Naive thymus-derived CD4-positive, alpha-beta T cell (primary cell): ENCODE data around the gene IL10RB. TPM values are rescaled to one million over a fixed set of nuclear protein-coding genes. Genes with fewer than 3 reads are reported as not detected.
"Not testable (repeated sequence)": the region's sequence is repeated elsewhere in the genome, so short reads cannot be mapped to it uniquely, and the experiment has no call there.

Experiments
- ATAC-seq: fragments of 150-1000 bp; cut with Tn5 transposase; 2 replicates; pipeline ENCODE4 v1.10.0; 2021; ENCODE audit warnings: mild to moderate bottlenecking, moderate library complexity
- CTCF ChIA-PET: fragments of 350-600 bp; sonication (Branson Sonifier 250); formaldehyde crosslinking; loops from one replicate; lab custom pipeline; 2021; ENCODE audit warnings: antibody characterized with exemption; lab: Charles Lee
- POLR2A ChIA-PET: fragments of 350-600 bp; sonication (Branson Sonifier 250); formaldehyde crosslinking; loops from one replicate; lab custom pipeline; 2021; ENCODE audit warnings: antibody characterized with exemption, inconsistent platforms; lab: Charles Lee
- DNase-seq, 9 donors: peaks; one replicate each; pipeline versions ENCODE4 v3.0.0 to v3.0.0-alpha.2; 2020 to 2022; ENCODE audit warnings: mixed read lengths in 1 of 9
- H3K27ac ChIP-seq: one replicate; pipeline ENCODE4 v1.7.0; 2013; ENCODE audit warnings: mild to moderate bottlenecking, low read depth, low read length, moderate library complexity
- H3K27me3 ChIP-seq, 2 donors: one replicate each; pipeline ENCODE4 v1.7.0; 2013; ENCODE audit warnings: low read length in 2 of 2, mild to moderate bottlenecking in 2 of 2, moderate library complexity in 2 of 2; ENCODE audit not compliant: control insufficient read depth in 2 of 2, insufficient read depth in 2 of 2
- H3K36me3 ChIP-seq, 3 experiments: 1 replicate in 2 of 3; 2 replicates in 1 of 3; pipeline ENCODE4 v1.7.0; 2013; ENCODE audit warnings: low read length in 3 of 3, mild to moderate bottlenecking in 3 of 3, moderate library complexity in 1 of 3; ENCODE audit not compliant: insufficient read depth in 3 of 3, control insufficient read depth in 2 of 3
- H3K4me1 ChIP-seq, 2 donors: one replicate each; pipeline ENCODE4 v1.7.0; 2013; ENCODE audit warnings: low read length in 2 of 2, mild to moderate bottlenecking in 2 of 2, moderate library complexity in 1 of 2; ENCODE audit not compliant: control insufficient read depth in 2 of 2, insufficient read depth in 2 of 2
- H3K4me3 ChIP-seq: 2 replicates; pipeline ENCODE4 v1.7.0; 2013; ENCODE audit warnings: mild to moderate bottlenecking, low read length
- H3K9me3 ChIP-seq, 3 experiments: 1 replicate in 2 of 3; 2 replicates in 1 of 3; pipeline ENCODE4 v1.7.0; 2013; ENCODE audit warnings: low read length in 3 of 3; ENCODE audit not compliant: control insufficient read depth in 2 of 3
- H3K27ac Mint-ChIP-seq, 9 donors: one replicate each; pipeline ENCODE4 v1.8.0; 2020 to 2022; ENCODE audit warnings: mixed read lengths in 9 of 9, mild to moderate bottlenecking in 8 of 9, moderate library complexity in 5 of 9, inconsistent platforms in 2 of 9
- H3K27me3 Mint-ChIP-seq, 5 donors: one replicate each; pipeline ENCODE4 v1.8.0; 2021 to 2022; ENCODE audit warnings: mixed read lengths in 5 of 5, mild to moderate bottlenecking in 1 of 5
- H3K36me3 Mint-ChIP-seq, 5 donors: one replicate each; pipeline ENCODE4 v1.8.0; 2020 to 2022; ENCODE audit warnings: mixed read lengths in 5 of 5, mild to moderate bottlenecking in 3 of 5, inconsistent platforms in 1 of 5
- H3K4me1 Mint-ChIP-seq, 7 donors: one replicate each; pipeline ENCODE4 v1.8.0; 2020 to 2022; ENCODE audit warnings: mixed read lengths in 7 of 7, mild to moderate bottlenecking in 3 of 7, inconsistent platforms in 1 of 7
- H3K4me3 Mint-ChIP-seq, 10 donors: one replicate each; pipeline ENCODE4 v1.8.0; 2020 to 2022; ENCODE audit warnings: mild to moderate bottlenecking in 10 of 10, mixed read lengths in 10 of 10, moderate library complexity in 6 of 10, inconsistent platforms in 2 of 10
- H3K9me3 Mint-ChIP-seq, 11 donors: one replicate each; pipeline ENCODE4 v1.8.0; 2020 to 2022; ENCODE audit warnings: mixed read lengths in 11 of 11, mild to moderate bottlenecking in 4 of 11, inconsistent platforms in 1 of 11, moderate library complexity in 1 of 11
- intact Hi-C, 2 donors: fragments of 100-400 bp; cut with micrococcal nuclease; formaldehyde crosslinking; loops; one replicate each; pipeline ENCODE4 v1.15.1; 2023
- polyA plus RNA-seq, 2 donors: library from polyadenylated mRNA; unstranded; fragments of 300-500 nt; fragmentation: Illumina TruSeq; gene quantifications; one replicate each; pipeline ENCODE4 v1.2.3, GENCODE V29; 2021
- total RNA-seq, 6 experiments: library from RNA in 5 of 6; stranded (reverse) in 5 of 6; gene quantifications; 1 replicate in 5 of 6; 2 replicates in 1 of 6; pipeline ENCODE4 v1.2.3 and lab custom pipeline; 2021 to 2026

Gene IL10RB
- total and polyA plus RNA-seq, 7 experiments from 2014 or later, result 17.6 to 51.4 (median 33.3) TPM

- intact Hi-C loops, result loop anchor here in 1 of 2 donors (1.0 kb wide), 1 partner anchor 12 kb away; no protein-coding TSS in a partner anchor
- CTCF ChIA-PET, H3K9me3 ChIP-seq, H3K4me3 ChIP-seq, H3K9me3 Mint-ChIP-seq, ATAC-seq, H3K27me3 Mint-ChIP-seq, DNase-seq, H3K27ac ChIP-seq, H3K27me3 ChIP-seq: not testable (repeated sequence)
- Mint-ChIP-seq H3K36me3 (peaks cover 21 to 63% (median 48%) of the 10 kb centered on the region in 5 donors), H3K4me1 (peaks cover 63 to 91% (median 85%) of the 10 kb centered on the region in 7 donors), H3K4me3 (peak overlapping the region in 2 of 10 donors; percentile 41 to 61), H3K27ac (peak overlapping the region in 7 of 9 donors; percentile 15 to 89 (median 76))
- Histone ChIP-seq H3K36me3 (peaks cover 13 to 29% (median 18%) of the 10 kb centered on the region in 3 experiments), H3K4me1 (peaks cover 49 to 78% of the 10 kb centered on the region in 2 donors)
- POLR2A ChIA-PET, result interaction anchor here (1.3 to 2.0 kb wide), 3 partner anchors 11 to 57 kb away, joined by 3 to 6 read pairs (median 5); partner anchors contain the start of gene IL10RB
Observed at GRCh38 chr21:33242846-33243245, 23.3 kb upstream of the IL10RB start.

DNA sequence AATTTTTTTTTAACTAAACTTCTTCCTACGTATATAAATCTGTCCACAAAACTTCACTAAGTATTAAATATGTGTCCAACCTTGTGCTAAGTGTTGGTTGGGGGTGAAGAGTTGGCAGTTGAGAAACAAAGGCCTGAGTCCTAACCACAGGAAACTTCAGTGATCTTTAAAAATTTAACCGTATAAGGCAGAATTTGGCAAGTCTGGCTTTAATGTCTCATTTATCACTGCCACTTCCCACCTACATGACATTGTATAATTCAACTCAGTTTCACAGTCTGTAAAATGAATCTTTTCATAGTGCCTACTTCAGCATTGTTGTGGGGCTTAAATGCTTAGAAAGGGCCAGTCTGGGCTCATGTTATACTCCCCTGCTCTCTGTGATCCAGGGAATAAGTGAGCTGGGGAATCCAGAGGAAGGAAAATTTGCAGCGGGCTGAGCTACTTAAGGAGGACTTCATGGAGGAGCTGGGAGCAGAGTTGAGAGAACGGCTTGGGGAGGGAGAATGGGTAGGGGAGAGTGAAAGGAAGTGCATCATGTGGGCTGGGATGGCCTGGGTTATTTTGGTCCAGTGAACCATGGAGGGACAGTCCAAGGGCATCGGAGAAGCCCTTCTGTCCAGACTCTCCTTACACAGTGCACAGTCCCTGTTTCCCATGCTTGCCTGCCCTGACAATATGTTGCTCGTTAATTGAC, 21.9 kb upstream of the IL10RB start:
- POLR2A ChIA-PET, result interaction anchor here (0.6 to 2.0 kb wide), 6 partner anchors 10 to 117 kb away, joined by 3 to 6 read pairs (median 4); partner anchors contain the start of gene IL10RB
- DNase-seq, result no peak
- CTCF ChIA-PET, result interaction anchor here (0.9 kb wide), 1 partner anchor 47 kb away, joined by 3 read pairs; no protein-coding TSS in a partner anchor
- Histone ChIP-seq H3K4me3 (peak overlapping the region; percentile 19), H3K27ac (peak overlapping the region; percentile 12), H3K27me3 (no peaks in the 10 kb centered on the region), H3K36me3 (peaks cover 18 to 38% (median 20%) of the 10 kb centered on the region in 3 experiments), H3K4me1 (peaks cover 36 to 77% of the 10 kb centered on the region in 2 donors), H3K9me3 (no peaks in the 10 kb centered on the region)
- H3K27ac Mint-ChIP-seq, result peak overlapping the region; percentile 63 to 93 (median 82)
- intact Hi-C loops, result no loop called here
- peak; percentile 45 for ATAC-seq
- H3K36me3 Mint-ChIP-seq, result peaks cover 21 to 63% (median 54%) of the 10 kb centered on the region in 5 donors
- H3K9me3 Mint-ChIP-seq, result no peaks in the 10 kb centered on the region
- H3K27me3 Mint-ChIP-seq, result no peaks in the 10 kb centered on the region
- peak overlapping the region; percentile 22 to 76 (median 64) for H3K4me3 Mint-ChIP-seq
- peaks cover 55 to 90% (median 84%) of the 10 kb centered on the region in 7 donors for H3K4me1 Mint-ChIP-seq

GRCh38 chr21:33244779-33245105, 21.4 kb upstream of the IL10RB start:
- H3K9me3 Mint-ChIP-seq, result no peaks in the 10 kb centered on the region
- H3K27ac ChIP-seq, result peak overlapping the region; percentile 18
- H3K4me1 Mint-ChIP-seq, result peaks cover 55 to 92% (median 86%) of the 10 kb centered on the region in 7 donors
- peaks cover 31 to 78% of the 10 kb centered on the region in 2 donors for H3K4me1 ChIP-seq
- CTCF ChIA-PET, result interaction anchor here (0.9 kb wide), 1 partner anchor 48 kb away, joined by 3 read pairs; no protein-coding TSS in a partner anchor
- POLR2A ChIA-PET, result interaction anchor here (0.6 to 1.4 kb wide), 4 partner anchors 11 to 117 kb away, joined by 3 to 4 read pairs (median 4); no protein-coding TSS in a partner anchor
- peak overlapping the region in 9 of 10 donors; percentile 7 to 76 (median 61) for H3K4me3 Mint-ChIP-seq
- H3K36me3 Mint-ChIP-seq, result peaks cover 21 to 65% (median 57%) of the 10 kb centered on the region in 5 donors
- peak overlapping the region; percentile 63 to 93 (median 82) for H3K27ac Mint-ChIP-seq
- H3K36me3 ChIP-seq, result peaks cover 20 to 43% (median 23%) of the 10 kb centered on the region in 3 experiments
- no peaks in the 10 kb centered on the region for H3K27me3 Mint-ChIP-seq
- intact Hi-C loops, result no loop called here
- DNase-seq (no peak), ATAC-seq (peak; percentile 26)
- no peaks in the 10 kb centered on the region for H3K9me3 ChIP-seq
- H3K4me3 ChIP-seq, result no peak overlapping the region
- H3K27me3 ChIP-seq, result no peaks in the 10 kb centered on the region

DNA sequence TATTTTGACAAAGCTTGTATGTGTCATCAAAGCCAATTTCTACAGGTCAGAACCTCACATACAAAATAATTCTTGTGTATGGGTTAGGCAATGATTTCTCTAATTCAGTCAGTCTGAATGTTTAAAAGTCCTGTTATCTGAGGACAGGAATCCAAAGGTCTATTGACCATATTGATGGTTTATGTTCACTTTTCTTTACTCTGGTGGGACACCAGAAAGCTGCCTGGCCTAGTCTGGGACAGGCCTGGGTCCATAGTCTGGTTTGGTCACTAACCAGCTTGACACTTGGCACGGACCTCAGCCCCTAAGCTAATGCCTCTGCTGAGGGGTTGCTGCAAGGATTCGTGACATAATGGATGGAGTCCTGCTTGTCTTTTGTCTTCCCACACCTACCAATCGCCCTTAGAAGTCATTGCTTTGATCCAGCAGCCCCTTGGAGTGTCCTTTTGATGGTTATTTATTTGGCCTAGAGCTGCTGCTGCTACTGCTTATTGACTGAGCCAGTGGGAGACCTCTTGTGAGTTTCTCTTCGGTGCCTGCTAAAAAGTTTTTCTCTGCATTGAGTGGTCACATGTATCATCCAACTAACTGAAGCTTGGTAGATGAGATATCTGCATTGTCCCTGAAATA, 20.8 kb upstream of the IL10RB start:
- H3K4me3 Mint-ChIP-seq, result peak overlapping the region in 9 of 10 donors; percentile 7 to 76 (median 61)
- POLR2A ChIA-PET, result interaction anchor here (0.7 to 1.2 kb wide), 3 partner anchors 9 to 79 kb away, joined by 3 to 4 read pairs (median 4); partner anchors contain the start of gene IFNAR1
- Histone ChIP-seq H3K9me3 (no peaks in the 10 kb centered on the region), H3K27me3 (no peaks in the 10 kb centered on the region), H3K4me1 (peaks cover 26 to 73% of the 10 kb centered on the region in 2 donors), H3K4me3 (no peak overlapping the region), H3K27ac (peak overlapping the region; percentile 18), H3K36me3 (peaks cover 24 to 50% (median 28%) of the 10 kb centered on the region in 3 experiments)
- no peak for ATAC-seq
- H3K36me3 Mint-ChIP-seq, result peaks cover 21 to 72% (median 59%) of the 10 kb centered on the region in 5 donors
- no peaks in the 10 kb centered on the region for H3K9me3 Mint-ChIP-seq
- peaks cover 52 to 92% (median 86%) of the 10 kb centered on the region in 7 donors for H3K4me1 Mint-ChIP-seq
- intact Hi-C loops, result no loop called here
- no peaks in the 10 kb centered on the region for H3K27me3 Mint-ChIP-seq
- CTCF ChIA-PET, result interaction anchor here (1.0 to 1.1 kb wide), 2 partner anchors 15 to 49 kb away, joined by 3 read pairs; partner anchors contain the start of gene IFNAR2
- no peak for DNase-seq
- H3K27ac Mint-ChIP-seq, result peak overlapping the region; percentile 63 to 94 (median 86)

- intact Hi-C loops, result no loop called here
- H3K27ac ChIP-seq, result peak overlapping the region; percentile 54
- Mint-ChIP-seq H3K27ac (peak overlapping the region; percentile 43 to 94 (median 82)), H3K9me3 (no peaks in the 10 kb centered on the region), H3K36me3 (peaks cover 30 to 82% (median 68%) of the 10 kb centered on the region in 5 donors), H3K4me3 (peak overlapping the region in 9 of 10 donors; percentile 29 to 65 (median 54)), H3K27me3 (no peaks in the 10 kb centered on the region), H3K4me1 (peaks cover 54 to 88% (median 85%) of the 10 kb centered on the region in 7 donors)
- H3K4me3 ChIP-seq, result no peak overlapping the region
- POLR2A ChIA-PET, result interaction anchor here (0.7 to 1.9 kb wide), 4 partner anchors 15 to 62 kb away, joined by 3 to 6 read pairs (median 4); partner anchors contain the start of gene IFNAR2
- ATAC-seq (no peak), DNase-seq (no peak)
- CTCF ChIA-PET, result interaction anchor here (1.1 kb wide), 1 partner anchor 50 kb away, joined by 3 read pairs; no protein-coding TSS in a partner anchor
- H3K36me3 ChIP-seq, result peaks cover 28 to 61% (median 35%) of the 10 kb centered on the region in 3 experiments
- peaks cover 17 to 67% of the 10 kb centered on the region in 2 donors for H3K4me1 ChIP-seq
- H3K9me3 ChIP-seq, result no peaks in the 10 kb centered on the region
- no peaks in the 10 kb centered on the region for H3K27me3 ChIP-seq
Observed at GRCh38 chr21:33246506-33246905, 19.7 kb upstream of the IL10RB start.

GRCh38 chr21:33246963-33247362, 19.2 kb upstream of the IL10RB start:
- intact Hi-C loops, result loop anchor here in 1 of 2 donors (1.0 kb wide), 1 partner anchor 16 kb away; no protein-coding TSS in a partner anchor
- peak overlapping the region; percentile 25 to 65 (median 52) for H3K4me3 Mint-ChIP-seq

More at GRCh38 chr21:33246963-33247362, 19.2 kb upstream of the IL10RB start:
- Mint-ChIP-seq H3K36me3 (peaks cover 29 to 84% (median 66%) of the 10 kb centered on the region in 5 donors), H3K27ac (peak overlapping the region; percentile 47 to 94 (median 89)), H3K27me3 (no peaks in the 10 kb centered on the region), H3K9me3 (no peaks in the 10 kb centered on the region), H3K4me1 (peaks cover 51 to 84% (median 81%) of the 10 kb centered on the region in 7 donors)
- CTCF ChIA-PET, result interaction anchor here (0.8 kb wide), 1 partner anchor 47 kb away, joined by 3 read pairs; no protein-coding TSS in a partner anchor
- H3K9me3 ChIP-seq, result no peaks in the 10 kb centered on the region
- no peak overlapping the region for H3K4me3 ChIP-seq
- peak overlapping the region; percentile 54 for H3K27ac ChIP-seq
- DNase-seq (no peak), ATAC-seq (no peak)
- no peaks in the 10 kb centered on the region for H3K27me3 ChIP-seq
- H3K36me3 ChIP-seq, result peaks cover 31 to 65% (median 37%) of the 10 kb centered on the region in 3 experiments
- H3K4me1 ChIP-seq, result peaks cover 17 to 63% of the 10 kb centered on the region in 2 donors
- POLR2A ChIA-PET, result interaction anchor here (1.0 to 1.9 kb wide), 4 partner anchors 16 to 42 kb away, joined by 3 to 6 read pairs (median 4); partner anchors contain the start of gene IFNAR2
